Spinal cord (tissue), 10 donors: ENCODE measurements around the gene CDH18. TPM values are rescaled to one million over a fixed set of nuclear protein-coding genes. Genes with fewer than 3 reads are reported as not detected.

ENCODE experiments used
- DNase-seq, 6 donors: peaks; one replicate each; pipeline versions ENCODE4 v3.0.0 to v3.0.0-alpha.2; 2013 to 2015; ENCODE audit warnings: low spot score in 6 of 6, low read depth in 4 of 6
- H3K27ac ChIP-seq: one replicate; pipeline ENCODE4 v1.5.1; 2013; ENCODE audit warnings: low read depth, low read length, control low read depth
- H3K27me3 ChIP-seq: one replicate; pipeline ENCODE4 v1.6.1; 2013; ENCODE audit warnings: low read length; ENCODE audit not compliant: control insufficient read depth, insufficient read depth
- H3K36me3 ChIP-seq: one replicate; pipeline ENCODE4 v1.6.1; 2013; ENCODE audit warnings: low read length; ENCODE audit not compliant: control insufficient read depth, insufficient read depth
- H3K4me1 ChIP-seq: one replicate; pipeline ENCODE4 v1.6.1; 2013; ENCODE audit warnings: low read length; ENCODE audit not compliant: control insufficient read depth, insufficient read depth
- H3K4me3 ChIP-seq: one replicate; pipeline ENCODE4 v1.5.1; 2013; ENCODE audit warnings: low read depth, low read length, control low read depth
- H3K9me3 ChIP-seq: one replicate; pipeline ENCODE4 v1.6.1; 2013; ENCODE audit warnings: low read length; ENCODE audit not compliant: control insufficient read depth, insufficient read depth
- WGBS: methylation state at CpG from one replicate; pipeline ENCODE4 v1.1.5; 2013; ENCODE audit warnings: missing lambda C conversion rate; ENCODE audit not compliant: insufficient coverage; 5-methylcytosine and 5-hydroxymethylcytosine counted together
- polyA plus RNA-seq, 2 donors: library from polyadenylated mRNA; unstranded; fragments of 120-200 nt; gene quantifications; one replicate each; pipeline ENCODE4 v1.2.1, GENCODE V29; 2013; ENCODE audit not compliant: insufficient read length in 2 of 2
- total RNA-seq, 2 donors: library from RNA; depleted of rRNA in 1 of 2; stranded (reverse); fragments of 120-200 nt in 1 of 2; fragments of >200 nt in 1 of 2; gene quantifications; one replicate each; pipeline versions ENCODE4 v1.2.3 to v1.2.4, GENCODE V29; 2013 to 2014
- donor health status: healthy.

CDH18 gene
- total and polyA plus RNA-seq, 4 donors, result 22.1 to 90.3 (median 25.4) TPM

- Histone ChIP-seq H3K27me3 (no peaks in the 10 kb centered on the region), H3K36me3 (no peaks in the 10 kb centered on the region), H3K27ac (no peak overlapping the region), H3K9me3 (no peaks in the 10 kb centered on the region), H3K4me3 (no peak overlapping the region), H3K4me1 (no peaks in the 10 kb centered on the region)
- 86% methylated on average over 1 of the region's 1 CpG for WGBS
- DNase-seq, result no peak
Measured at GRCh38 chr5:19492861-19493260, 495.1 kb downstream of the CDH18 start.

- Histone ChIP-seq H3K36me3 (no peaks in the 10 kb centered on the region), H3K27ac (no peak overlapping the region), H3K9me3 (no peaks in the 10 kb centered on the region), H3K27me3 (no peaks in the 10 kb centered on the region), H3K4me1 (no peaks in the 10 kb centered on the region), H3K4me3 (no peak overlapping the region)
- 68% methylated on average over 3 of the region's 3 CpGs for WGBS
- DNase-seq, result peak in 2 of 6 donors; percentile 18 to 38
Measured at GRCh38 chr5:19488786-19489185, 499.2 kb downstream of the CDH18 start.

GRCh38 chr5:19487480-19487879 lies 500.5 kb downstream of the CDH18 start:
- no peaks in the 10 kb centered on the region for H3K36me3 ChIP-seq
- no peak overlapping the region for H3K4me3 ChIP-seq
- H3K9me3 ChIP-seq, result no peaks in the 10 kb centered on the region
- no peaks in the 10 kb centered on the region for H3K27me3 ChIP-seq
- DNase-seq, result no peak
- no peak overlapping the region for H3K27ac ChIP-seq
- H3K4me1 ChIP-seq, result no peaks in the 10 kb centered on the region

- no CpG with 5 or more reads among the region's 5 CpGs for WGBS
- no peaks in the 10 kb centered on the region for H3K4me1 ChIP-seq
- H3K4me3 ChIP-seq, result no peak overlapping the region
- DNase-seq, result no peak
- no peaks in the 10 kb centered on the region for H3K36me3 ChIP-seq
- no peaks in the 10 kb centered on the region for H3K9me3 ChIP-seq
- no peaks in the 10 kb centered on the region for H3K27me3 ChIP-seq
- no peak overlapping the region for H3K27ac ChIP-seq
Measured at GRCh38 chr5:19479562-19479961, 508.4 kb downstream of the CDH18 start.

- Histone ChIP-seq H3K4me3 (no peak overlapping the region), H3K4me1 (no peaks in the 10 kb centered on the region), H3K36me3 (no peaks in the 10 kb centered on the region), H3K27me3 (no peaks in the 10 kb centered on the region), H3K27ac (no peak overlapping the region), H3K9me3 (no peaks in the 10 kb centered on the region)
- no peak for DNase-seq
- no CpG with 5 or more reads among the region's 1 CpG for WGBS
Measured at GRCh38 chr5:19462019-19462418, 526.0 kb downstream of the CDH18 start.

- Histone ChIP-seq H3K27ac (no peak overlapping the region), H3K4me1 (no peaks in the 10 kb centered on the region), H3K9me3 (no peaks in the 10 kb centered on the region), H3K36me3 (no peaks in the 10 kb centered on the region), H3K4me3 (no peak overlapping the region), H3K27me3 (no peaks in the 10 kb centered on the region)
- WGBS, result no CpG with 5 or more reads among the region's 3 CpGs
- DNase-seq, result no peak
Measured at GRCh38 chr5:19424506-19424905, 563.5 kb downstream of the CDH18 start.
